Measurements from ENCODE around the gene GRPEL2.

GRPEL2 gene, protein sequence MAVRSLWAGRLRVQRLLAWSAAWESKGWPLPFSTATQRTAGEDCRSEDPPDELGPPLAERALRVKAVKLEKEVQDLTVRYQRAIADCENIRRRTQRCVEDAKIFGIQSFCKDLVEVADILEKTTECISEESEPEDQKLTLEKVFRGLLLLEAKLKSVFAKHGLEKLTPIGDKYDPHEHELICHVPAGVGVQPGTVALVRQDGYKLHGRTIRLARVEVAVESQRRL

DNA sequence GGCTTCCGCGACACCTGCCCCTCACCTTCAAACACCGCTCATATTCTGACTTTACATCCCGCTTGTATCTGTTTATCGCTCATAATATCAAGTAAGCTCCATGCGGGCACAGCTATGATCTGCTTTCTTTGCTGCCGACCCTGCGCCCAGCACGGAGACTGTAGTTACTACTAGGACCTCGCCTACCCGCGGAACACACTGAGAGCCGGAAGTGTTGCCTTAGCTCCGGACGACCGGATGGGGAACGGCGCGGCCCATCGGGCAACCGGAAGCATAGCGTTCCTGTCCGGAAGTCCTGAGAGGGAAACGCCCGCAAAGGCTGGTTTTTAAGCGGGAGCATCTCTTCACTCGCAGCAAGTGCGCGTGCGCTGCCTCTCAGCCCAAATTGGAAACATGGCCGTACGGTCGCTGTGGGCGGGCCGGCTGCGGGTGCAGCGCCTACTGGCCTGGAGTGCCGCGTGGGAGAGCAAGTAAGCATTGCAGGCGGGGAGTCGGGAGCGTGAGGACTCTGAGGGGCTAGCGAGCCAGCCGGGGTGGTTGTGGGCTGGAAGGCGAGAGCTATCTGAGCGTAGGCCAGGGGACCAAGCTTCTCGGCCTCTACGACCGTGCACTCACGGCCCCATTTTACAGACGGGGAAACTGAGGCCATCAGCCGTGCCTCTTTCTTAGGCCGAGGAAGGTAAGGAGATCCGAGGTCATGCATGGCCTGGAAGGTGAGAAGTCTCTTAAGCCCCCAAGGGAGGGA lies at the start of gene GRPEL2:
Gene GRPEL2, plus strand, starts transcription at position 353 of the 745 bp plus-strand sequence. Its CDS starts 41 bp downstream, at position 394.
- peak; percentile 92 for DNase-seq

DNA sequence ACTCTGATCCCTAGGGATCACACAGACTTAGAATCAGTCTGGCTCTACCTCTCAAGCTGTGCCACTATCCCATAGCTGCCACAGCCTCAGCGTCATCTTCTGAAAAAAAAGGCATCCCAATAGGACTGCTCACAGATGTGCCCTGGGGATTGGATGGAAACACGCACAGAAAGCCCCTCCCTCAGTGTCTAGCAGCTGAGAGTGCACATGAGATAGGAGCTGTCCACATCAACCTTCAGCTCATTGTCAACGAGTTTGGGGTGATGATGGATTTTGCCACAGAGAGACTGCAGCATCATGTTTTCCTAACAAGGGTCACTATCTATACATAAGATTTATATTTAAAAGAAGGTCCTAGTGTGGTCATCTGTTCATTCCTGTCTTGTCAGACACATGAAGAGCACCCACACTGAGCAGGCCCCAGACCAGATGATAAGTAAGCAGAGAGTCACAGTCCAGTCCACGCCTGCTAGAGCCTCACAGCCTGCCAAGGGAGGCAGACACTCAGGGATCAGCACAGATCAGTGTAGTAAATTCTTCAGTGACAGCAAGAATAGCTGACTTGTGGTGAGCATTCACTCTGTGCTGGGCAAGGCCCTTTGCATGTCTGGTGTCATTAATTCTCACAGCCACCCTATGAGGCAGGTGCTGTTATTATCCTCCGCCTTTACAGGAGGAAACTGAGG lies 47.8 kb upstream of the GRPEL2 start:
- no peak for DNase-seq

DNA sequence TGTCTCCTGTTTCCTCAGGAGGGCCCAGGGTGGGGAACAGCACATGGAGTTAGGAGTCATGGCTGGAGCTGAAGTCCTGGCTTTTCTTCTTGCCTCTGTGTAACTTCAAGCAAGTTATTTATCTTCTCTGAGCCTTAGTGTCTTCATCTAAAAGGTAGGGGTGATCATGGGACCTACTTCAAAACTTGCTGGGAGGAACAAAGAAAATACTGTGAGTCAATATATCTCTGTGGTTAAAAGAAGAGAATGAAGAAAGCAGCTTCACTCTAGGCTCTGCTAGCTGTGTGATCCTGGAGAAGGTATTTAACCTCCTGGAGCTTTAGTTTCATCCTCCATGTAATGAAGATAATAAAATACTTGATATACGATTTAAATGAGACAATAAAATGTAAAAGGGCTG lies 47.1 kb upstream of the GRPEL2 start:
- DNase-seq = no peak

DNA sequence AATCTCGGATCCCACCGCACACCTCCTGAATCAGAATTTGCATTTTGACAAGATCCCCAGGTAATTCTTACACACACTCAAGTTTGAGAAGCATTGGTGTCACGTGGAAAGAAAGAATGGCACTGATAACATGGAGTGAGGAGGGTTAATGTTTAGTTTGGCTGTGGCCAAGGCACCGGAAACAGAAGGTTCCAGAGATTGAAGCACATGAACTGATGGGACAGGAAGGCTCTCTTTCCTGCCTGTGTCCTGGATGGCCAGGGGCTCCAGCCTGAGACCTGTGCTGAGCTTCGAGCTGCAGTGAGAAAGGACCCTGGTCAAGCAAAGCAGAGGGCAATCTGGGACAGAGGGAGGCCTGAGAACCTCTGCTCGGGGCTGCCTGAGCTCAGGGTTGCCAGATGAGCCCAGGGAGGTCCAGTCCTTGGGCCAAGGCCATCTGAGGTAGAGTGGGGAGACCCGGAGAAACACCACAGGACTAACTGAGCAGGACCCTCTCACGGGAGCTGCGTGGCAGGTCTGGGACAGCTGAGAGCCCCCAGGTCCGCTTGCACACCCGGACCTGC lies 46.4 kb upstream of the GRPEL2 start:
- DNase-seq = no peak

DNA sequence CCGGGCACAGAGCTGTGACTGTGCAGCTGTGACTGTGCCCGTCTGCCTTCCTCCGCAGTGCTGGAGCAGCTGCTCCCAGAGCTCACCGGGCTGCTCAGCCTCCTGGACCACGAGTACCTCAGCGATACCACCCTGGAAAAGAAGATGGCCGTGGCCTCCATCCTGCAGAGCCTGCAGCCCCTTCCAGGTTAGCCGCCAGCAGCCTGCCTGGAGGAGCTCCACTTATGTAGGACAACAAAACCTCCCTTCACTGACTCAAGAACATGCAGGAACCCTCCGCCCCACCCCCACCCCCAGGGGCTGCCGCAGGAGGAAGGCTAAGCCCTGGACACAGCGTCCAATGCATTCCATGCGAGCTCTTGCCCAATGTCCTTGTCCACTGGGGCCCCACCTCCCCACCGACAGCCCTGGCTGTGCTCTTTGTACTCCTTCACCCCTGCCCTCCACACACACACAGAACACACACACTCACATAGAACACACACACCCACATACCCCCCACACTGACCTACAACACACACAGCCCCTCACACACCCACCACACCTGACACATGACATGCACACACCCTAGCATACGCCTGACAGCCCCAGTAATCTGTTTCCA lies 45.7 kb upstream of the GRPEL2 start:
- no peak for DNase-seq

DNA sequence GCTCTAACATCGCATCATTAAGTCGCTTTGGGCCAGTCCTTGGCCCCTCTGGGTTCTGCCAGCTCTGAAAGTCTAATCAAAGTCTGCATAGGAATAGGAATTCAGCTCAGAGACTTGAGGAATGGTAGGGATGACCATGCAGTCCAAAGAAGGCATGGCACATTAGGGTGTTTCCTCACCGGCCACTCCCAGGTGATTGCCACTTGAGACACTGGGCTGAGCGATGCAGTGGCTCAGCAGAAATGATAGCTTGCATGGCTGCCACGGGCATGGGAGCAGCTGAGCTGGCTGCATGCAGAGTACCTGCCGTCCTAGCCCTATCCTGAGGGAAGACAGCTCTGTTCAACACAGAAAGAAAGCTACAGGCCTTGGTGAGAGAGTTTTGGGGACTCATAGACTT lies 44.9 kb upstream of the GRPEL2 start:
- no peak for DNase-seq

DNA sequence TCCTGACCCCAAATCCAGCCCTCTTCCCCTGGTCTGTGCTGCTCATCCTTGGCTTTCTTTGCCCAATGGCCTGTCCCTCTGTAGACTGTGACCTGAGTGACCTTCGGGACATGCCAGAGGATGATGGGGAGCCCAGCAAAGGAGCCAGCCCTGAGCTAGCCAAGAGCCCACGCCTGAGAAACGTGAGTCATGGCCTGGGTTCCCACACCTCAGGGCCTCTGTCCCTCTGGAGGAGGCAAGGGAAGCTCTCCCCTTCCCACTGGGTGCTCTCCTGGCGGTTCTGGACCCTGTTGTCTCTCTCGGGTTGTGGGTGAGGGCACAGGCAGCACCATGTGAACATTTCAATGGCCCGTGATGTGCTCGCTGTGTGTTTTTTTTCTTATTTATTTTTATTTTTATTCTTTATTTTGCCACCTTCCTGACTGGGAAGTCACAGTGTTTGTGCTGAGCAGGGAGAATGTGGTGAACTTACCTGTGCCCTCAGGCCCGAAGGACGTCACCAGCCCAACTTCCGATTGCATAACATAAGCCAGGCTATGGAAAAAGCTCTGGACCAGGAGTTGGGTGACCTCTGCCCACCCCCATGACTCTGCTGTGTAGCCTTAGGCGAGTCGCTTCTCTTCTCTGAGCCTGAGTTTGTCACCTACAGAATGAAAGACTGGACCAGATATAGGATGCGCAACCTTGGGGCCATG lies 44.1 kb upstream of the GRPEL2 start:
- no peak for DNase-seq

DNA sequence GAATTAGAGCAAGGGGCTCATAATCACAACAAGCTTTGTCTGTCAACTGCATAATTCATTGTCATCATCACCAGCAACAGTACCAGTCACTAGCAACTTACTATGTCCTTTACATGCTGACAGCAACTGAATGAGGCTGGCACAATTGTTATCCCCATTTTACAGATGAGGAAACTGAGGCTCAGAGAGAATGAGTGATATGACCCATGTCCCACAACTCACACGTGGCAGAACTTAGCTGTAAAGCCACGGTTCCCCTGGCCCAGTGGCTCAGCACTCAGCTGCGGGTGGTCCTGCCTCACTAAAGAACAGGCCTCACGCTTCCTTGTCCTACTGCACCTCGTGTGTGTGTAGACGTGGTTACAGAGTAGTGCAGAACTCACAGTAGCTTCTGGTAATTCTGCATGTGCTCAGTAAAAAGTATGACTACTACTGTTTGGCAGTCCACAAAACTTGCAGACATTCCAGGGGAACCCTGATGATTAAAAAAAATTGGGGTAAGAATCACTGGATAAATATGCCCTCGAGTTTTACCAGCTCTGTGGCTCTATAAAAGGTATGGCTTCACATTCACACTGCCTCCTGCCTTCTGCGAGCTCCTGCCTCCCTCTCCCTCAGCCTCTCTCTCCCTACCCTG lies 43.4 kb upstream of the GRPEL2 start:
- no peak for DNase-seq

DNA sequence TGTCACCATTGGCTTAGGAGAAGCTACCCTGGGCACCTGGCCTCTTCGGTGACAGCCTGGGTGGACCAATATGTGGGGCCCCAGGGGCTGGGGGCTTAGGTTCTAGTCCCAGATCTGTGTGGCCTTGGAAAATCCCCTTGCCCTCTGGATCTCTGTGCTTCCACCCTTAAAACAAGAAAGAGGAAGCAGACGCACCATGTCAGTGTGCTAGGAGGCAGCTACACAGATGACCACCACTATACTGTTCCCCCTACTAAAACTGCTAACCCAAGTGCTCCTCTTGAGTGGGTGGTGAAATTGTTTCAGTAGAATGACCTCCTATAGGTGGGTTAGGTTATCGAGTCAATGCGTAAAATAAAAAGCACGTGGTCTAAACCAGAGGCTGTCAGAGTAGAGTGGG lies 42.7 kb upstream of the GRPEL2 start:
- DNase-seq = no peak

DNA sequence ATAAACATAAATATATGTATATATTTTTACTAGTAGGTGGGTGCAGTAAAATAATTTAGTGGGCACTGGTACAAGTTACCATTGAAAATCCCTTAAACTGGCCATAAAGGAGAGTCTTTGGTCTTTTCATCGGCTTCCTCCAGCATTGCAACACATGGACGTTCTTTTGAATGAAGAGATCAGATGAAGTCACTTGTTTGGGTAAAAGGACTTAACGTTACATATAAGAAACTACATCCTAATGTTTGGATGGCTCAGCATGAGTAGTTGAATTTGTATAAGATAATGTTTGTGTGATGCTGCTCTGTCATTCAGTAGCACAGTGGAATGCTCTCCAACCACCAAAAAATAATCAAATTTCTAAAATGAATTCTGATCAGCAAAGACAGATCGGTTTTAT lies 42.1 kb upstream of the GRPEL2 start:
- no peak for DNase-seq

DNA sequence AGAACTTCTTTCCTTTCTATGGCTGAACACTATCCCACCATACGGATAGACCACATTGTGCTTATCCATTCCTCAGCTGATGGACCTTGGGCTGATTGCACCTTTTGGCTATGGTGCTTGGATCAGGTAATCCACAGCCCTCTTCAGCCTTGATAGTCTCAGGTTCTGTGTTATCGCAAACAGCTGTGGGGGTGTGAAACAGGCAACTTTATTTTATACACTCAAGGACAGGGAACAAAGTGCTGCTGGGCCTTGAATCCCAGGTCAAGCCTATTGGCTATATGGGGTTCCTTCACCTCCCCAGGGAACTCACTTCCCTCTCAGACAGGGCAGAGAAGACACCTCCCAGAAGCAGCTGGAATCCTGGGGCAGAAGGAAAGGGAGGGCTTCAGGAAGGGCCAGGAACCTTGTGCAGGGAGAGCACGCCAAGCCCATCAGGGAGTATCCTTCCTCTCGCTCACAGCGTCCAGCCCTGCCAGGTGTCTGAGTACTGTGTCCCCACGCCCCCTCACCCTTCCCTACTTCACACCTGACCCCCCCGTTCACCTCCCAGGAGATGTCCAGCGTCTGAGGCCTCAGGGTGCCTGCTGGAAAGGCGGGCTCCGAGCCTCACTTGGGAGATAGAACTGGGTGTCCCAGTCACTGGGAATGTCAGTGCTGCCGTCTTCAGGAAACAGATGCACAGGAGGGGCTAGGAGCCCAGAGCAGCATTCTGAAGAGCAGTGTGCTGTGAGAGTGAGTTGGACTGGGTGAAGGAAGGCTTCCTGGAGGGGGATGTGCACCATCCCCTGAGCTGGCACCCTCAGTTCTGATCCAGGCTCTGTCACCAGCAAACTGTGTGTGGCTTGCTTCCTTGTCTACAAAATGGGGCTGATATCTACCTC lies 40.9 kb upstream of the GRPEL2 start:
- DNase-seq = no peak

DNA sequence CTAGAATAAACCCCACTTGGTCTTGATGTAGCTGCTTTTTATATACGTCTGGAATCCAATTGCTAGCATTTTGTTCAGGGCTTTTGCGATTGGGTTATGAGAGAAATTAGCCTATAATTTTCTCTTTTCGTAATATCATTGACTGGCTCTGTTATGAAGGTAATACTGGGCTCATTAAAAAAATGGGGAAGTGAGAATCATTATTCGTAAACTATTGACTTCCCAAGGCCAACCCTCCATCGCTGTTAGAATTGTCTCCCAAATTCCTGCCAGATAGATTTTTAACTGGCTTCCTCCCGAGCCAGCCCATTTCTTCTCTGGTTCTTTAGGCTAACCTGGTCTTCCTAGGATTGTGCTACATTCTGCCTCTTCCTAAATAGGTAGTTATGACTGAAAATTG lies 35.9 kb upstream of the GRPEL2 start:
- DNase-seq = no peak

DNA sequence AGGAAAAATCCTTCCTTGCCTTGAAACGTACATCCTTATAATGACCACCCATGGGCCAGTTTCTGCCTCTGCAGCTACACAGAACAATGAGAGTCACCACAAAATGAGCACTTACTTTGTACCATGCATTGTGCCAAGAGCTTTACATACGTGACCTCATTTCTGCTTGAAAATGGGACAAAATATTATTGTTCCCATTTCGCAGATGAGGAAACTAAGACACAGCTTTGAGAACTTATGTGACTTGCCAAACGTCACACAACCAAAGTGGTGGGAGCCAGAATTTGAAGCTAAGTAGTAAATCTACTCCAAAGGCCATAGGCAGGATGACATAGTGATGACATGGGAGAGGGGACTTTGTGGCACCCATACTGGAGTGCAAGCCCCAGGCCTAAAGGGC lies 34.8 kb upstream of the GRPEL2 start:
- DNase-seq = no peak

DNA sequence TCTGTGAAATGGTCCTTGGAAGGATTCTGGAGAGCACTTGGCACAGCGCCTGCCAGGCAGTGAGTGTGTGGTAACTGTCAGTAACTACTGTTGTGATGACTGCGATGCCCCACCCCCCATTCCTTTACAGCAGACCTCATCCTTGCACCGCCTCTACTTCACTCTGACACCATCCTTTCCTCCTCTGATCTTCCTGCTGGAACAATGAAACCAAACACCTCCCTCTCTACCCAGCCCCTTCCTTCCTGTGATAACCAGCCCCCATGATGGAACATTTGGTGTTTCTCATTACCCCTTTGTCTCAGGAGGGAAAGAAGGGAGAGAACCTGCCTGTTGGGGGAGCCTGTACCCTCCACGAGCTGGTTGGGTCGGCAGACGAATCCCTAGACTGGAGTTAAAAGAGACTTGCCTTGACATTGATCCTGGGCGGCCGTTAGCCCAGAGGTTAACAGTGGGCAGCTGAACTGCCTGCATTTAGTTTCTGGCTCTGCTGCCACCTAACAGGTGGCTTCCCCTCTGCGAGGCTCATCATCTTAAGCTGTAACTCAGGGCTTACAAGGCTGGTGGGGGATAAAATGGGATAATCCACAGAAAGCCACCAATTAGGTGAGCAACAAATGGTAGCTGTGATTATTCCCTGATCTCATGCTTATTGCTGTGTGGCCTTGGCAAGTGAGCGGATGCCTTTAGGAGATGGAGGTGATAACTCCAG lies 34.2 kb upstream of the GRPEL2 start:
- DNase-seq = no peak

DNA sequence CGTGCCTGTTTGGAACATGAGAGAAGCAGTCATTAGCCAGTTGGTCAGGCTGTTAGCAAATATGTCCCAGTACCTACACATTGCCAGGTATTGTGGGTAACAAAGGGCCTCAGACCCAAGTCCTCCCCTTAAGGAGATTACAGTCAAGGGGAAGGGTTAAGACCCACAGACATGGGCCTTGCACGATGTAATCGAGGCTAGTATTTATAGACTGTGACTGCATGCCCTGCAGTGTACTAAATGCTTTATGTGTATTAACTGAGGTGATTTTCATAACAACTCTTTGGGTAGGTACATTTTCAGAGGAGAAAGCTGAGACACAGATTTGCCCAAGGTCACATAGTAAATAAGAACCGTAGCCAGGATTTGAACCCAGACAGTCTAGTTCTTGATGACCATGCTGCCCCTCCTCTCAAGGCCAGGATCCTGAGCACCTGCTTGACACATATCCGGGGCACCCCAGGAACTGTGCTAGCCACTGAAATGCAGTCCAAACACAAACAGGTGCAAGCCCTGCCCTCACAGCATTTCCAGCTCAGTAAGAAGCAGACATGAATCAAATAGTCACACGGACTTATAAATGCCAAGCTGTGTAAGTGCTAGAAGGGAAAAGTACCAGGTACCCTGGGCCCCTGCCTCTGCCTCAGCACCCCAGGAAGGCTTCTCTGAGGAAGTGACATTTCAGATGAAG lies 32.0 kb upstream of the GRPEL2 start:
- no peak for DNase-seq

DNA sequence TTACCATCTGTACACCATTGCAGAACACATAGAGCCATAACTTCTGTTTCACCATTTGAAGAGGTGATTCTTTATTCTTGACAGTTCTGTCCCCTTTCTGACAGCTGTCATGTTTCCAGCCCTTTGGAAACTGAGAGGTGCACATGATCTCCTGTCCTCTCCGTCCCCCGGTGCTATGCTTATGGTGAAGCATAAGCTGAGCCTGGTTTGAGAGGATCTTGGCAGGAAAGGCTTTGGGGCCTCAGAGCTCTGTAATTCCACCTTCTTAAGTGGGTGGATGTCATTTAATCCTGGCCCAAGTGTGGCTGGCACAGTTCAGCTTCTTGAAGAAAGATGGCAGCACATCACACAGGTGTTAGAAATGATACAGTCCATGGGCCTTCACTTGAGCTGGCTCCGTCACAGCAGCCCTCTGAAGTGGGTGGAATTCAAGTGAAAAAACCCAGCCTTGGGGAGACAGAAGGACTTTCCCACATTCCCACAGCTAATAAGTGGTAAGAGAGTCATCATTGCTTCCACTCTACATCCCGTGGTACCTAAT lies 30.7 kb upstream of the GRPEL2 start:
- DNase-seq = no peak

DNA sequence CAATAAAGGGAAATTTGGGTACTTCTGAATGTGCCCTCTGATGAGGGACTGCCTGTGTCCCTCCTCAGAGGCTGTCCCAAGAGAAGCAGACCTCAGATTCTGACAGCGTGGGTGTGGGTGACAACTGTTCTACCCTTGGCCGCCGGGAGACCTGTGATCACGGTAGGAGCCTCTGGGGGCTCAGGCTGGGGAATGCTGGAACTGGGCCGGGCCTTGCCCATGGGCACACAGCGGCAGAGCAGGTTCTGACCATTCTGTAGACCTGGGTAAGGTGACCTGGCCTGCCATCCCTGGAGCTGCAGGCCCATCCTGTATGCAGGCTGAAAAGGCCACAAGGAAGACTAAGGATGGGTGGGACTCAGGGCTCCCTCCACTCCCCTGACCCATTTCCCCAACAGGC lies 29.5 kb upstream of the GRPEL2 start:
- DNase-seq = no peak

DNA sequence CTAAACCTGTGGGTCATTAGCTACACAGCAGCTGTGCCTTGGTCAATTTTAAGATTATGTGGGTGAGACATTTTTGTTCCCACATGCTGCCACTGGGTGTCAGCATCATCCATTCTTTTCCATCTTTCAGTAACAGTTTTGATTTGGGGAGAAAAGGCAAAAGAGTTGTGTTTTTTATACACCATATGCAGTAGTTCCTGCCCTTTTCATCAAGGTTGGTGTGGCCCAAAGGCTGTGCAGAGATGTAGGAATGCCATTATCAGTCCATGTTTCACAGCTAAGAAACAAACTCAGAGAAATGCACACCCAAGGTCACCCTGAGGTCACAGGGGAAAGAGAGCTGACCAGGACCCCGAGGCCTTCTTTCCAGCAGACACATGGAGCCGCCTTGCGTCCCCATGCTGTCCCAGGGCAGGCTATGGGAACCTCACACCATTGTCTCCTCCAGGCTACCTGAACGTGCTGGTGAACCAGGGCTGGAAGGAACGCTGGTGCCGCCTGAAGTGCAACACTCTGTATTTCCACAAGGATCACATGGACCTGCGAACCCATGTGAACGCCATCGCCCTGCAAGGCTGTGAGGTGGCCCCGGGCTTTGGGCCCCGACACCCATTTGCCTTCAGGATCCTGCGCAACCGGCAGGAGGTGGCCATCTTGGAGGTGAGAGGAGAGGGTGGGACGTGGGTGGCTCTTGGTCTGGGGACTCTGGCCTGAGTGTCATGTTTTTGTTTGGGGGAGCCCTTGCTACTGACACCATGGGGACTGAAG lies 27.8 kb upstream of the GRPEL2 start:
- DNase-seq = peak; percentile 61

DNA sequence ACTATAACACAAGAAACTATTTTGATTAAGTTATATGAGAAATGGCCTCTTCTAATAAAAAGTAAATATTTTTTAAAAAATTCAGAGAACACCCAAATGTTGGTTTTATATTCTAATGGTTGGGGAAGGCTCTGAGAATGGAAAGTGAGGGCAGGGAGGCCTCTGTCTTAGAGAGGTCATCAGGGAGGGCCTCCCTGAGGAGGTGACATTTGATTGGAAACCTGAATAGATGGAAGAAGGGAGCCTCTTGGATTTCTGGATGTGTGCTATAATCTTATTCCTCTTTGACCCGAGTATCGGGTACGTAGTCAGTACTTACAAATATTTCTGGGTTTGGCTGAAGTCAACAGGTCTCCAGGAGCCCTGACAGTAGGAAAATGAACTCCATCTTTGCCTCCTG lies 26.1 kb upstream of the GRPEL2 start:
- DNase-seq = no peak
